DND-41 (cell line): ENCODE data around the gene CELSR1.

Experiments used
- ATAC-seq: fragments of 200-7000 bp; cut with Tn5 transposase; 3 replicates; pipeline ENCODE4 v1.9.1; 2021; ENCODE audit warnings: low read depth; ENCODE audit not compliant: insufficient read depth
- DNase-seq: peaks from one replicate; pipeline ENCODE4 v3.0.0-alpha.2; 2020
- H2AFZ ChIP-seq: 2 replicates; pipeline ENCODE4 v1.6.0; 2012; ENCODE audit warnings: low read depth, low read length
- H3K27ac ChIP-seq: 2 replicates; pipeline ENCODE4 v1.5.1; 2012; ENCODE audit warnings: low read length, inconsistent platforms
- H3K27me3 ChIP-seq: fragments of 200-600 bp; sonication (generic); 2 replicates; pipeline ENCODE4 v1.6.0; 2012; ENCODE audit warnings: low read length, mild to moderate bottlenecking, inconsistent platforms; ENCODE audit not compliant: insufficient read depth, poor library complexity
- H3K36me3 ChIP-seq: 2 replicates; pipeline ENCODE4 v1.5.1; 2012; ENCODE audit warnings: low read length, inconsistent platforms; ENCODE audit not compliant: insufficient read depth
- H3K4me1 ChIP-seq: 2 replicates; pipeline ENCODE4 v1.5.1; 2012; ENCODE audit warnings: mild to moderate bottlenecking, low read length; ENCODE audit not compliant: insufficient read depth
- H3K4me2 ChIP-seq: 2 replicates; pipeline ENCODE4 v1.6.0; 2012; ENCODE audit warnings: mild to moderate bottlenecking, moderate library complexity, low read length, inconsistent platforms; ENCODE audit not compliant: insufficient read depth
- H3K4me3 ChIP-seq, 2 experiments: fragments of 200-600 bp in 1 of 2; shearing (Covaris generic) in 1 of 2; 2 replicates each; pipeline ENCODE4 v1.5.1; 2012 to 2016; ENCODE audit warnings: inconsistent platforms in 2 of 2, low read length in 2 of 2, mild to moderate bottlenecking in 2 of 2, low read depth in 1 of 2, moderate library complexity in 1 of 2
- H3K79me2 ChIP-seq: 2 replicates; pipeline ENCODE4 v1.6.0; 2012; ENCODE audit warnings: low read length, inconsistent platforms; ENCODE audit not compliant: insufficient read depth
- H3K9ac ChIP-seq: 2 replicates; pipeline ENCODE4 v1.6.0; 2012; ENCODE audit warnings: low read depth, mild to moderate bottlenecking, inconsistent platforms, low read length, moderate library complexity
- H3K9me3 ChIP-seq: 2 replicates; pipeline ENCODE4 v1.5.1; 2012; ENCODE audit warnings: low read length, moderate library complexity, mild to moderate bottlenecking, inconsistent platforms; ENCODE audit not compliant: insufficient read depth, severe bottlenecking
- H4K20me1 ChIP-seq: 2 replicates; pipeline ENCODE4 v1.6.0; 2012; ENCODE audit warnings: low read length; ENCODE audit not compliant: insufficient read depth
- CTCF ChIP-seq: IDR thresholded peaks from 2 replicates; pipeline ENCODE4 v1.5.1; 2012; ENCODE audit warnings: borderline replicate concordance, low read length, moderate library complexity, mild to moderate bottlenecking; ENCODE audit not compliant: poor library complexity, severe bottlenecking; ENCODE audit errors: extremely low read depth
- EZH2 ChIP-seq: IDR thresholded peaks from 3 replicates; pipeline ENCODE4 v1.6.1; 2012; ENCODE audit warnings: borderline replicate concordance, low read depth, mild to moderate bottlenecking, moderate library complexity, low read length, inconsistent platforms; ENCODE audit not compliant: severe bottlenecking

Gene CELSR1

GRCh38 chr22:46546466-46547178, 9.2 kb upstream of the CELSR1 start:
- Histone ChIP-seq H3K4me3 (no peak overlapping the region), H3K4me1 (no peaks in the 10 kb centered on the region), H3K4me2 (no peak overlapping the region), H3K27ac (no peak overlapping the region), H3K36me3 (no peaks in the 10 kb centered on the region), H4K20me1 (no peaks in the 10 kb centered on the region), H3K9ac (no peak overlapping the region), H3K9me3 (no peaks in the 10 kb centered on the region), H2AFZ (no peak overlapping the region), H3K27me3 (no peaks in the 10 kb centered on the region), H3K79me2 (no peaks in the 10 kb centered on the region)
- DNase-seq (no peak), ATAC-seq (no peak)
- TF ChIP-seq CTCF: no peak
- TF ChIP-seq EZH2: no peak

- H3K4me1 ChIP-seq: no peaks in the 10 kb centered on the region
- no peaks in the 10 kb centered on the region for H3K9me3 ChIP-seq
- ATAC-seq (no peak), DNase-seq (no peak)
- H3K9ac ChIP-seq: no peak overlapping the region
- no peak overlapping the region for H3K27ac ChIP-seq
- H3K4me3 ChIP-seq: no peak overlapping the region
- H3K36me3 ChIP-seq: no peaks in the 10 kb centered on the region
- no peaks in the 10 kb centered on the region for H3K27me3 ChIP-seq
- no peak overlapping the region for H3K4me2 ChIP-seq
- H3K79me2 ChIP-seq: no peaks in the 10 kb centered on the region
- no peak overlapping the region for H2AFZ ChIP-seq
- TF ChIP-seq CTCF: no peak
- TF ChIP-seq EZH2: no peak
- H4K20me1 ChIP-seq: no peaks in the 10 kb centered on the region
Observed at GRCh38 chr22:46545086-46545792, 7.8 kb upstream of the CELSR1 start.

GRCh38 chr22:46542011-46542985, 4.9 kb upstream of the CELSR1 start:
- ATAC-seq (peak; percentile 100), DNase-seq (peak; percentile 77)
- Histone ChIP-seq H3K9me3 (no peaks in the 10 kb centered on the region), H4K20me1 (no peaks in the 10 kb centered on the region), H3K4me3 (no peak overlapping the region), H3K36me3 (no peaks in the 10 kb centered on the region), H3K27me3 (no peaks in the 10 kb centered on the region), H3K27ac (no peak overlapping the region), H3K9ac (no peak overlapping the region), H3K4me2 (no peak overlapping the region), H2AFZ (peak overlapping the region; percentile 35; the same call in 1 of the 2 replicates), H3K4me1 (no peaks in the 10 kb centered on the region), H3K79me2 (no peaks in the 10 kb centered on the region)
- no peak for TF ChIP-seq EZH2
- TF ChIP-seq CTCF: peak; percentile 93
